Progenitor cell of endocrine pancreas (in vitro differentiated cells): Measurements from ENCODE around the gene LRRC25. TPM values are rescaled to one million over a fixed set of nuclear protein-coding genes. Genes with fewer than 3 reads are reported as not detected.
A peak's percentile ranks its signal among the peaks of the same experiment; 100 is the strongest.

ENCODE experiments used
- DNase-seq: peaks from one replicate; pipeline ENCODE4 v3.0.0; 2021; ENCODE audit warnings: low spot score; ENCODE audit not compliant: unreplicated experiment
- H3K27ac Mint-ChIP-seq: 2 replicates; pipeline ENCODE4 v1.8.0; 2021; ENCODE audit warnings: mild to moderate bottlenecking, moderate library complexity, mixed read lengths
- H3K27me3 Mint-ChIP-seq: 2 replicates; pipeline ENCODE4 v1.8.0; 2021; ENCODE audit warnings: mixed read lengths
- H3K36me3 Mint-ChIP-seq: 2 replicates; pipeline ENCODE4 v1.8.0; 2022; ENCODE audit warnings: mixed read lengths; ENCODE audit not compliant: insufficient read depth
- H3K4me1 Mint-ChIP-seq: 2 replicates; pipeline ENCODE4 v1.8.0; 2021; ENCODE audit warnings: low read depth, mixed read lengths
- H3K4me3 Mint-ChIP-seq: 2 replicates; pipeline ENCODE4 v1.8.0; 2021; ENCODE audit warnings: low read depth, mild to moderate bottlenecking, moderate library complexity, mixed read lengths
- H3K9me3 Mint-ChIP-seq: 2 replicates; pipeline ENCODE4 v1.8.0; 2021; ENCODE audit warnings: low read depth, mixed read lengths
- total RNA-seq: library from RNA; stranded (reverse); gene quantifications from 2 replicates; pipeline ENCODE4 v1.2.1, GENCODE V29; 2021
- TF ChIP-seq, protein P1 (sequence below): fragments of 200-600 bp; sonication (generic); IDR thresholded peaks from one replicate; pipeline ENCODE4 v1.5.0; 2021; ENCODE audit warnings: antibody characterized with exemption, mild to moderate bottlenecking; ENCODE audit not compliant: unreplicated experiment

Gene LRRC25
- total RNA-seq, 1 donor from 2014 or later = not detected

DNA sequence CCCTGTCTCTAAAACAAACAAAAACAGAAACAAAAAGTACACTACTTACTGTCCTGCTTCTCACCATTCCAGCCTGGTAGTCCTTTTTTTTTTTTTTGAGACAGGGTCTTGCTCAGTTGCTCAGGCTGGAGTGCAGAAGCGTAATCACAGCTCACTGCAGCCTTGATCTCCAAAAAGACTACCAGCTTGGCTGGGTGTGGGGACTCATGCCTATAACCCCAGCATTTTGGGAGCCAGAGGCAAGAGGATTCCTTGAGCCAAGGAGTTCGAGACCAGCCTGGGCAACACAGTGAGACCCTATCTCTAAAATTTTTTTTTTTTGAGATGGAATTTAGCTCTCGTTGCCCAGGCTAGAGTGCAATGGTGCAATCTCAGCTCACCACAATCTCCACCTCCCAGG is 16.6 kb downstream of the LRRC25 start:
- Mint-ChIP-seq H3K27me3 (no peaks in the 10 kb centered on the region), H3K4me1 (peaks cover 30% of the 10 kb centered on the region), H3K27ac (no peak overlapping the region), H3K36me3 (peaks cover 2% of the 10 kb centered on the region), H3K4me3 (no peak overlapping the region), H3K9me3 (no peaks in the 10 kb centered on the region)
- TF ChIP-seq, protein P1, sequence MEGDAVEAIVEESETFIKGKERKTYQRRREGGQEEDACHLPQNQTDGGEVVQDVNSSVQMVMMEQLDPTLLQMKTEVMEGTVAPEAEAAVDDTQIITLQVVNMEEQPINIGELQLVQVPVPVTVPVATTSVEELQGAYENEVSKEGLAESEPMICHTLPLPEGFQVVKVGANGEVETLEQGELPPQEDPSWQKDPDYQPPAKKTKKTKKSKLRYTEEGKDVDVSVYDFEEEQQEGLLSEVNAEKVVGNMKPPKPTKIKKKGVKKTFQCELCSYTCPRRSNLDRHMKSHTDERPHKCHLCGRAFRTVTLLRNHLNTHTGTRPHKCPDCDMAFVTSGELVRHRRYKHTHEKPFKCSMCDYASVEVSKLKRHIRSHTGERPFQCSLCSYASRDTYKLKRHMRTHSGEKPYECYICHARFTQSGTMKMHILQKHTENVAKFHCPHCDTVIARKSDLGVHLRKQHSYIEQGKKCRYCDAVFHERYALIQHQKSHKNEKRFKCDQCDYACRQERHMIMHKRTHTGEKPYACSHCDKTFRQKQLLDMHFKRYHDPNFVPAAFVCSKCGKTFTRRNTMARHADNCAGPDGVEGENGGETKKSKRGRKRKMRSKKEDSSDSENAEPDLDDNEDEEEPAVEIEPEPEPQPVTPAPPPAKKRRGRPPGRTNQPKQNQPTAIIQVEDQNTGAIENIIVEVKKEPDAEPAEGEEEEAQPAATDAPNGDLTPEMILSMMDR = no peak
- no peak for DNase-seq

DNA sequence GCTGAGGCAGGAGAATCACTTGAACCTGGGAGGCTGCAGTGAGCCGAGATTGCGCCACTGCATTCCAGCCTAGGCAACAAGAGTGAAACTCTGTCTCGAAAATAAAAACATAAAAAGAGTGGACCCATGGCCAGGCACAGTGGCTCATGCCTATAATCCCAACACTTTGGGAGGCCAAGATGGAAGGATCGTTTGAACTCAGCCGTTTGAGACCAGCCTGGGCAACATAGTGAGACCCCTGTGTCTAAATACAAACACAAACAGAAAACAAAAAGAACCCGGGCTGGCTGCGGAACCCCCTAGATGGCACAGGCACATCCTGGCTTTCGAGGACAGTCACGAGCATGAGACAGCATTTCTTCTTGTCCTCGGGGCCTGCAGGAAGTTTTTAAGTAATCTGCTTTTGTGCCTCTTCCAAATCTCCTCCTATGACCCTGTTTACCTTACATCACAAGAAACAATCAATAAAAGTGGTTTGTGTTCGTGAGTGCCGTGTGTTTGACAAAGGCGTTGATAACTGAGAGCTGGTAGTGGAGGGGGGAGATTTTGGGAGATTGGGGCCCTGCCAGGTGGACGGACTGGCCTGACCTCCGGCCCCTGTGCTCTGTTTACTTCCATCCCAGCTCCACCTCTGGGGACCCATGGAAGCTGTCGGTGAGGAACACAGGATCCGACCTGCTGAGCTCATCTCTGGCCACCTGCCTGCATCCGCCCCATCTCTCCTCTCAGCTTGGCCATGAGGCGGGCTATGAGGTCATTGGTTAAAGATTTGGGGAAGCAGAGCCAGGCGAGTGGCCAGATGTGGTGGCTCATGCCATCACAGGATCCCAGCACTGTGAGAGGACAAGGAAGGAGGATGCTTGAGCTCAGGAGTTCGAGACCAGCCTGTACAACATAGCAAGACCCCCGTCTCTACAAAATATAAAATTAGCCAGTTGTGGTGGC is 17.3 kb downstream of the LRRC25 start:
- Mint-ChIP-seq H3K36me3 (peaks cover 2% of the 10 kb centered on the region), H3K27ac (peak overlapping the region; percentile 93), H3K9me3 (no peaks in the 10 kb centered on the region), H3K4me3 (no peak overlapping the region), H3K4me1 (peaks cover 26% of the 10 kb centered on the region), H3K27me3 (no peaks in the 10 kb centered on the region)
- TF ChIP-seq, protein P1 = no peak
- DNase-seq = peak; percentile 23

DNA sequence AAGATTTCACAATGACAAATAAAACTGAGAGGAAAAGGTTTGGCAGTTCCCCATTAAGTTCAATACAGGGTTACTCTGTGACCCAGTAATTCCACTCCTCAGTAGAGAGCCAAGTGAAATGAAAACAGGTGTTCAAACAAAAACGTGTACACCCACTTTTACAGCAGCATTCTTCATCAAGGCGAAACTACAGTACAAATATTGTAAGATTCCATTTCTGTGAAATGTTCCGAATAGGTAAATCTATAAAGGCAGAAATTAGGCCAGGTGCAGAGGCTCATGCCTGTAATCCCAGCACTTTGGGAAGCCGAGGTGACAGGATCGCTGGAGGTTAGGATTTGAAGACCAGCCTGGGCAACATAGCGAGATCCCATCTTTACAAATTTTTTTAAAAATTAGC is 20.4 kb downstream of the LRRC25 start:
- Mint-ChIP-seq H3K27ac (peak overlapping the region; percentile 96), H3K4me3 (peak overlapping the region; percentile 21), H3K4me1 (peaks cover 28% of the 10 kb centered on the region), H3K36me3 (peaks cover 2% of the 10 kb centered on the region), H3K9me3 (no peaks in the 10 kb centered on the region), H3K27me3 (no peaks in the 10 kb centered on the region)
- TF ChIP-seq, protein P1 = no peak
- DNase-seq = no peak

DNA sequence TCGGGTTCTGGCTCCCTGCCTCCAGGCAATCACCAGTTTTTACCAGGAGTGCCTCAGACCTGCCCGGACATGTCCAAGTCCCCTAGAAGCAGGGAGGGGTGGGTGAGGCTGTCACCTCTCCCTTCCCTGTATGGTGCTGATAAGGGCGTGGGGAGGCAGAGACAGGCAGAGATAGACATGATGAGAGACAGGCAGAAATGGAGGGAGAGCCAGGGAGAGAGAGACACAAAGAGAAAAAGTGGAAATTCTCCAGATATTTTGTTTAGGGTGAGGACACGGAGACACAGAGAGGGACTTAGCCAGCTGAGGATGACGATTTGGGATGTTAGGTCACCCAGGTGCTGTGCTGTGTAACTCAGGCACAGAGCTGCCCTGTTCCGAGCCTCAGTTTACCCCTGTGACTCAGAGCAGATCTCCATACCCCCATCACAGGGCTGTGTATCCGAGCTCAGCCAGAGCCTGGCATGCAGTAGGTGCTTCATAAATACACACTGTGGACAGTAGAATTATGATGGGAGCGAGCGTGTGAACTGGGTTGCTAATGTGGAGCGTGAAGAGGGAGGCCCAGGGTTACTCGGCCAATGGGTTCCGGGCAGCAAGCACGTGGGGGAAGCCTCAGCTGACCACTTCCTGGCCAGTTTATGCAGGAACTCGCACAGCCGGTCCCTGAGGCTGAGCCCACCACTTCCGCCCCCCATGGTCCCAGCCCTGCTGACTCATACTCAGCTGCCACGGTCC is 23.4 kb downstream of the LRRC25 start:
- H3K4me1 Mint-ChIP-seq = peaks cover 18% of the 10 kb centered on the region
- peak; percentile 58 for DNase-seq
- H3K27me3 Mint-ChIP-seq = no peaks in the 10 kb centered on the region
- TF ChIP-seq, protein P1 = no peak
- H3K36me3 Mint-ChIP-seq = peaks cover 2% of the 10 kb centered on the region
- H3K27ac Mint-ChIP-seq = peak overlapping the region; percentile 93
- no peak overlapping the region for H3K4me3 Mint-ChIP-seq
- no peaks in the 10 kb centered on the region for H3K9me3 Mint-ChIP-seq

DNA sequence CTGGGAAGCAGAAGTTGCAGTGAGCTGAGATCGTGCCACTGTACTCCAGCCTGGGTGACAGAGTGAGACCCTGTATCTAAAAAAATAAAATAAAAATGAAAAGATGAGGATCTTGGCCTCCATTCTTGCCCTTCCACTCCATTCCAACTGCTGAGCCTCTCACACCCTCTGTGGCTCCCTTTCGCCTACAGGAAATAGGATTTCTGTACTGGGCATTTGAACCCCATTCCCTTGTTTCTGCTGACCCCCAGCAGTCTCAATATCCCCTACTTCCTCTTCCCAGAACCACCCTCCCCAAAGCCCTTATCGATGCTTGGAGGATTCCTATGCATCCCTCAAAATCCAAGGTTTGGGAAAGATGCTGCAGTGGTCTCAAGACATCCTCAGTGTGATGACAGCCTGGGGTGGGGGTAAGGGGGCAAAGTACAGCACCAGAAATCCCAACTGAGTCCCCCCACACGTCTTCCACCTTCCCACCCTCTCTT is 24.0 kb downstream of the LRRC25 start:
- no peaks in the 10 kb centered on the region for H3K9me3 Mint-ChIP-seq
- TF ChIP-seq, protein P1 = no peak
- H3K27me3 Mint-ChIP-seq = no peaks in the 10 kb centered on the region
- no peak for DNase-seq
- peaks cover 18% of the 10 kb centered on the region for H3K4me1 Mint-ChIP-seq
- H3K4me3 Mint-ChIP-seq = no peak overlapping the region
- peak overlapping the region; percentile 93 for H3K27ac Mint-ChIP-seq
- H3K36me3 Mint-ChIP-seq = peaks cover 2% of the 10 kb centered on the region
